AG09309 (cell line): ENCODE results near the gene LYPD4.
"Not testable (repeated sequence)": the region's sequence is repeated elsewhere in the genome, so short reads cannot be mapped to it uniquely, and the experiment has no call there.

Experiments
- DNase-seq: peaks from one replicate; pipeline ENCODE4 v3.0.0-alpha.2; 2010; ENCODE audit warnings: low read depth
- H3K4me3 ChIP-seq: 2 replicates; pipeline ENCODE4 v1.5.1; 2011; ENCODE audit warnings: mild to moderate bottlenecking, low read depth, low read length, moderate library complexity; ENCODE audit not compliant: control insufficient read depth
- CTCF ChIP-seq: IDR thresholded peaks from 2 replicates; pipeline ENCODE4 v1.5.1; 2011; ENCODE audit warnings: mild to moderate bottlenecking, low read depth, low read length, inconsistent platforms; ENCODE audit not compliant: insufficient read depth, control insufficient read depth; ENCODE audit errors: missing control alignments

Gene LYPD4

GRCh38 chr19:41792513-41793413, 51.7 kb downstream of the LYPD4 start:
- TF ChIP-seq CTCF: peak; percentile 63
- peak; percentile 13 for DNase-seq
- H3K4me3 ChIP-seq: no peak overlapping the region

- DNase-seq, H3K4me3 ChIP-seq: not testable (repeated sequence)
Observed at GRCh38 chr19:41789053-41789452, 55.4 kb downstream of the LYPD4 start.

GRCh38 chr19:41788518-41788917, 56.0 kb downstream of the LYPD4 start:
- not testable (repeated sequence) for DNase-seq

More at GRCh38 chr19:41788518-41788917, 56.0 kb downstream of the LYPD4 start:
- not testable (repeated sequence) for H3K4me3 ChIP-seq
